ENCODE data around the gene ENDOU.

The ENDOU gene

GRCh38 chr12:47767216-47767724 is 42.0 kb upstream of the ENDOU start:
- TF ChIP-seq CTCF (IDR thresholded peaks at IDR 0.05; ENCODE audit: unreplicated experiment in 3 of 3), result peak in 2 of 3 experiments; percentile 15 to 35
- Mint-ChIP-seq H3K36me3 (ENCODE audit: low read depth) (no peaks in the 10 kb centered on the region), H3K4me3 (no peak overlapping the region), H3K27ac (peak overlapping the region; percentile 33 to 69 (median 50)), H3K4me1 (peaks cover 23% of the 10 kb centered on the region), H3K27me3 (ENCODE audit: low read depth) (peaks cover 7% of the 10 kb centered on the region), H3K9me3 (no peaks in the 10 kb centered on the region)

- no peak for TF ChIP-seq CTCF (IDR thresholded peaks at IDR 0.05; ENCODE audit: unreplicated experiment in 3 of 3)
- H3K4me3 Mint-ChIP-seq, result no peak overlapping the region
- peaks cover 23% of the 10 kb centered on the region for H3K4me1 Mint-ChIP-seq
- H3K27me3 Mint-ChIP-seq (ENCODE audit: low read depth), result peaks cover 7% of the 10 kb centered on the region
- no peak overlapping the region for H3K27ac Mint-ChIP-seq
- no peaks in the 10 kb centered on the region for H3K36me3 Mint-ChIP-seq (ENCODE audit: low read depth)
- H3K9me3 Mint-ChIP-seq, result no peaks in the 10 kb centered on the region
Measured at GRCh38 chr12:47766502-47767215, 41.4 kb upstream of the ENDOU start.

GRCh38 chr12:47763481-47764346 is 38.4 kb upstream of the ENDOU start:
- no peaks in the 10 kb centered on the region for H3K36me3 Mint-ChIP-seq (ENCODE audit: low read depth)
- H3K27ac Mint-ChIP-seq, result peak overlapping the region; percentile 29 to 96 (median 72)
- TF ChIP-seq CTCF (IDR thresholded peaks at IDR 0.05; ENCODE audit: unreplicated experiment in 3 of 3), result no peak
- peaks cover 10% of the 10 kb centered on the region for H3K27me3 Mint-ChIP-seq (ENCODE audit: low read depth)
- H3K9me3 Mint-ChIP-seq, result no peaks in the 10 kb centered on the region
- peaks cover 34% of the 10 kb centered on the region for H3K4me1 Mint-ChIP-seq
- H3K4me3 Mint-ChIP-seq, result peak overlapping the region in 1 of 3 experiments; percentile 13

GRCh38 chr12:47762850-47763465 is 37.7 kb upstream of the ENDOU start:
- peaks cover 10% of the 10 kb centered on the region for H3K27me3 Mint-ChIP-seq (ENCODE audit: low read depth)
- no peaks in the 10 kb centered on the region for H3K9me3 Mint-ChIP-seq
- H3K36me3 Mint-ChIP-seq (ENCODE audit: low read depth), result no peaks in the 10 kb centered on the region
- TF ChIP-seq CTCF (IDR thresholded peaks at IDR 0.05; ENCODE audit: unreplicated experiment in 3 of 3), result no peak
- H3K4me1 Mint-ChIP-seq, result peaks cover 39% of the 10 kb centered on the region
- peak overlapping the region; percentile 29 to 96 (median 78) for H3K27ac Mint-ChIP-seq
- peak overlapping the region in 2 of 3 experiments; percentile 18 to 56 for H3K4me3 Mint-ChIP-seq

- peak within 1 kb of the TSS; percentile 83 to 88 (median 86) for H3K4me3 Mint-ChIP-seq
- no peaks in the 10 kb centered on the region for H3K9me3 Mint-ChIP-seq
- H3K4me1 Mint-ChIP-seq, result peaks cover 57% of the 10 kb centered on the region
- peak; percentile 57 to 66 (median 62) for TF ChIP-seq CTCF (IDR thresholded peaks at IDR 0.05; ENCODE audit: unreplicated experiment in 3 of 3)
- no peaks in the 10 kb centered on the region for H3K36me3 Mint-ChIP-seq (ENCODE audit: low read depth)
- peak within 1 kb of the TSS; percentile 74 to 92 (median 89) for H3K27ac Mint-ChIP-seq
- peaks cover 4% of the 10 kb centered on the region for H3K27me3 Mint-ChIP-seq (ENCODE audit: low read depth)
Measured at GRCh38 chr12:47758834-47759690, 33.8 kb upstream of the ENDOU start, which contains the start of gene RAPGEF3. Gene RAPGEF3, minus strand, starts transcription at chr12:47758880. Its CDS starts 324 bp downstream, at chr12:47758556.
